Measurements from ENCODE around the gene LRMDA.

LRMDA gene

GRCh38 chr10:75497997-75498883 lies 66.8 kb downstream of the LRMDA start:
- in situ Hi-C loops (cut with HindIII; ENCODE audit: low sequenced_read_pairs) = no loop called here
- no peak overlapping the region for H3K4me3 ChIP-seq (ENCODE audit: low read depth, low read length)
- no peak for DNase-seq (ENCODE audit: low read depth)
- TF ChIP-seq, protein P1, sequence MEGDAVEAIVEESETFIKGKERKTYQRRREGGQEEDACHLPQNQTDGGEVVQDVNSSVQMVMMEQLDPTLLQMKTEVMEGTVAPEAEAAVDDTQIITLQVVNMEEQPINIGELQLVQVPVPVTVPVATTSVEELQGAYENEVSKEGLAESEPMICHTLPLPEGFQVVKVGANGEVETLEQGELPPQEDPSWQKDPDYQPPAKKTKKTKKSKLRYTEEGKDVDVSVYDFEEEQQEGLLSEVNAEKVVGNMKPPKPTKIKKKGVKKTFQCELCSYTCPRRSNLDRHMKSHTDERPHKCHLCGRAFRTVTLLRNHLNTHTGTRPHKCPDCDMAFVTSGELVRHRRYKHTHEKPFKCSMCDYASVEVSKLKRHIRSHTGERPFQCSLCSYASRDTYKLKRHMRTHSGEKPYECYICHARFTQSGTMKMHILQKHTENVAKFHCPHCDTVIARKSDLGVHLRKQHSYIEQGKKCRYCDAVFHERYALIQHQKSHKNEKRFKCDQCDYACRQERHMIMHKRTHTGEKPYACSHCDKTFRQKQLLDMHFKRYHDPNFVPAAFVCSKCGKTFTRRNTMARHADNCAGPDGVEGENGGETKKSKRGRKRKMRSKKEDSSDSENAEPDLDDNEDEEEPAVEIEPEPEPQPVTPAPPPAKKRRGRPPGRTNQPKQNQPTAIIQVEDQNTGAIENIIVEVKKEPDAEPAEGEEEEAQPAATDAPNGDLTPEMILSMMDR (IDR thresholded peaks at IDR 0.05; ENCODE audit: low read depth, low read length, missing control alignments) = no peak

- DNase-seq (ENCODE audit: low read depth) = no peak
- no peak overlapping the region for H3K4me3 ChIP-seq (ENCODE audit: low read depth, low read length)
- in situ Hi-C loops (cut with HindIII; ENCODE audit: low sequenced_read_pairs) = no loop called here
- TF ChIP-seq, protein P1 (IDR thresholded peaks at IDR 0.05; ENCODE audit: low read depth, low read length, missing control alignments) = no peak
These were observed 67.5 kb downstream of the LRMDA start for GRCh38 chr10:75498884-75499350.

- no peak overlapping the region for H3K4me3 ChIP-seq (ENCODE audit: low read depth, low read length)
- DNase-seq (ENCODE audit: low read depth) = no peak
- TF ChIP-seq, protein P1 (IDR thresholded peaks at IDR 0.05; ENCODE audit: low read depth, low read length, missing control alignments) = no peak
- in situ Hi-C loops (cut with HindIII; ENCODE audit: low sequenced_read_pairs) = no loop called here
These were observed 68.2 kb downstream of the LRMDA start for GRCh38 chr10:75499556-75500160.

DNA sequence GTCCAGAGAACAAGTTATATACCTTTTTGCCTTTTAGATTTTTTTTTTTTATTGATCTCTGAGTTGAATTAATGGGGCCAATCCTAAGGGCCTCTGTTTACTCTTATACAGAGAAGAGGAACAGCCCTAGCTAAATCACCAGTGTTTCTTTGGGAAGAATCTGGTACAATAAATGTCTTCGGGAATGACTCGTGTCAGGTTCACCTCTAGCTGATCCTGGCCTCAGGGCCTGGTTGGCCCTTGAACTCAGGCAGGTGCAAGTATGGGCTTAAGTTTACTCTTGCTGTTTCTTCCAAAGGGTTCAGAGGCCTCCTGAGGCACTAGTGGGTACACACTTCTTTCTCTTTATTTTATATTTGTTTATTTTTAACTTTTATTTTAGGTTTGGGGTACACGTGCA lies 71.0 kb downstream of the LRMDA start:
- TF ChIP-seq, protein P1 (IDR thresholded peaks at IDR 0.05; ENCODE audit: low read depth, low read length, missing control alignments) = no peak
- in situ Hi-C loops (cut with HindIII; ENCODE audit: low sequenced_read_pairs) = no loop called here
- no peak for DNase-seq (ENCODE audit: low read depth)
- no peak overlapping the region for H3K4me3 ChIP-seq (ENCODE audit: low read depth, low read length)

DNA sequence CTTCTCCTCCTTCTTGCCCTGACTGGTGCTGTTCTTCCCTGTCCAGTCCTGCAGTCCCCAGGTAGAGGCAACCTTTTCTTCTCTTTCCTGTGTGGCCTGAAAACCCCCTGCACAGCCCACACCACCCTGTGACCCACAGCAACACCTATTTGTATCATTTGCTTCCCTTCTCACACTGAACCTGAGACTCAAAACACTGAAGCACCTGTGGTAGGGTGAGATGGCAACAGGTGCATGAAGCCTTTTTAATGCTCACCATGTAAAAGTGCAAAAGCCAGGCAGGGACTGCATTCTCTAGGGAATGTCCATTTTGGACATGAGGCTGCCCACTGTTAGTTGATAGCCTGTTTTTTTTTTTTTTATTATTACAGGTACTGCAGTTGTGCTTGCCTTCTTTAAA lies 71.4 kb downstream of the LRMDA start:
- in situ Hi-C loops (cut with HindIII; ENCODE audit: low sequenced_read_pairs) = no loop called here
- DNase-seq (ENCODE audit: low read depth) = no peak
- H3K4me3 ChIP-seq (ENCODE audit: low read depth, low read length) = no peak overlapping the region
- TF ChIP-seq, protein P1 (IDR thresholded peaks at IDR 0.05; ENCODE audit: low read depth, low read length, missing control alignments) = no peak

DNA sequence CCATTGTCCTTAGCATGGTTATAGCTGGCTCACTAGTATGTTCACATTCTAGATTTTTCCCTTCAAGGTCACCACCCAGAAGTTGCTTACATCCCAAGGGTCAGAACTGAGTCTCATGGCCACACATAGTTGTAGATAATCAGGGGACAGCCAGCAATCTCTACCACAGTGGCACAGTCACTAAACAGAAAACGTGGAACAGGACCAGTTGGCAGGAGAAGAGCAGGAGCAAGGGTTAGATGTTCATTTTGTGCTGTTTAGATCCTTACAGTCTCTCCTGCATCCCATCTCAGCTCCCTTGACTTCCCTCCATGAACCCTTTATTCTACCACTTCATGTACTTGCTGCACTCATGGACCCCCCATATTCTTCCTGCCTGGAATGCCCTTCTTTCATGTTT lies 73.9 kb downstream of the LRMDA start:
- H3K4me3 ChIP-seq (ENCODE audit: low read depth, low read length) = no peak overlapping the region
- TF ChIP-seq, protein P1 (IDR thresholded peaks at IDR 0.05; ENCODE audit: low read depth, low read length, missing control alignments) = no peak
- in situ Hi-C loops (cut with HindIII; ENCODE audit: low sequenced_read_pairs) = no loop called here
- DNase-seq (ENCODE audit: low read depth) = no peak

Data from astrocyte of the cerebellum (primary cell).